Measurements from ENCODE around the gene SUFU.
"Not testable (repeated sequence)": the region's sequence is repeated elsewhere in the genome, so short reads cannot be mapped to it uniquely, and the experiment has no call there.

DNA sequence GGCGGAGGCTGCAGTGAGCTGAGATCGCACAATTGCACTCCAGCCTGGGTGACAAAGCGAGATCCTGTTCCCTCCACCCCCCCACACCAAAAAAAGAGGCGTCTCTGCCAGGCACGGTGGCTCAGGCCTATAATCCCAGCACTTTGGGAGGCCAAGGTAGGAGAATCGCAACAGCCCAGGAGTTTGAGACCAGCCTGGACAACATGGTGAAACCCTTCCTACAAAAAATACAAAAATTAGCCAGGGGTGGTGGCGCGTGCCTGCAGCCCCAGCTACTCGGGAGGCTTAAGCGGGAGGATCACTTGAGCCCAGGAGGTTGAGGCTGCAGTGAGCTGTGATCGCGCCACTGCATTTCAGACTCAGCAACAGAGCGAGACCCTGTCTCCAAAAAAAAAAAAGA, 3.1 kb upstream of the SUFU start:
- TF ChIP-seq CTCF, POLR2A (IDR thresholded peaks at IDR 0.05): not testable (repeated sequence)

All from Peyer's patch (tissue), 4 donors.